ENCODE results near the gene KIAA1210.

The KIAA1210 gene

DNA sequence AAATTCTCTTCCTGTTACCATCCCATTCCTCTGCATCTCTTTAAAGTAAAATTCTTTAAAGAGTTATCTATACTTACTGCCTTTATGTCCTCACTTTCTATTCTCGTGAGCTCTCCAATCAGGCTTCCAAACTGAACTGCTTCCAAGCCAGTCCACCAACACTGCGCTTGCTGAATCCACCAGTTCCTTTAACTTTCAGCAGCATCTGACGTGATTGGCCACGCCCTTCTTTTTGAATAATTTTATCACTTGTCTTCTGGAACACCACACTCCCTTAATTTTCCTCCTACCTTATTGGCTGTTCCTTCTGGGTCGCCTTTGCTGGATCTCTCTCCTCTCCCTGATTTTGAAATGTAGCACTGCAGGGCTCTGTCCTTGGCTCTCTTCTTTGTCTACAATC is at the start of gene KIAA1210:
TSS of gene KIAA1210 (minus strand) at position 163 of the 400 bp plus-strand sequence. CDS start 4,170 bp downstream, outside the sequence.
- no peak for DNase-seq

DNA sequence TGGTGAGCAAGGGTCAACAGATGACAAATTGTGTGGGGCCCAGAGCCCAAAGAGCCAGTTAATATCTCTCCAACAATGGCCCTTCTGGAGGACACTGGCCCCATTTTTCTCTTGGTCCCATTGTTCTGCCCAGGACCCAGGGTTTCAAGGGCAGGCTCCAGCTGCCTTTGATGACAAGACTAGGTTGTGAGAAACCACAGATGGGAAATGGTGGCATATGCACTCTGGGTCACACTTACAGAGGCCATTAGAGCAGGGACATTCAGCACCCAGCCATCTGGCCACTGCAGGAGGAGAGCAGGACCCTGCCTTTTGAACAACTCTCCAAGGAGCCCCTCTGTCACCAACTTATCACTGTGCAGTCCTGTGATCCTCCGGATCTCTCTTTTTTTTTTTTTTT is 49.7 kb upstream of the KIAA1210 start:
- no peak for DNase-seq

DNA sequence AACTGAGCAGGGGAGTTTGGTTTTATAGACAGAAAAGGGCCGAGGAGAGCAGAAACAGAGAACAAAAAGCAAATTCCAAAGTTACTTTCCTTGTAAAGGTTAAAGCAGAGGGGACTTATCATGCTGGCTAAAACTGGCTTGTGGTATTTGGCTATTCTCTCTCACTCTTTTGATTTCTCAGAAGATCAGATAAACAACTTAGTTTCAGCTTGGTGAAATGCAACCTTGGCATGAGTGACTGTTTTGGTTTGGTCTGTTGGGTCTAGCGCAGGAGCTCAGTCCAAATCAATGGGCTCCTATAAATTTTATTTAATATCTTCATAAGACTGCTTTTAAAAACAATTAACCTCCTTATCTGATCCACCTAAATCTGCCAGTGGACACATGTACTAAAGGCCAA is 47.3 kb upstream of the KIAA1210 start:
- DNase-seq = no peak

DNA sequence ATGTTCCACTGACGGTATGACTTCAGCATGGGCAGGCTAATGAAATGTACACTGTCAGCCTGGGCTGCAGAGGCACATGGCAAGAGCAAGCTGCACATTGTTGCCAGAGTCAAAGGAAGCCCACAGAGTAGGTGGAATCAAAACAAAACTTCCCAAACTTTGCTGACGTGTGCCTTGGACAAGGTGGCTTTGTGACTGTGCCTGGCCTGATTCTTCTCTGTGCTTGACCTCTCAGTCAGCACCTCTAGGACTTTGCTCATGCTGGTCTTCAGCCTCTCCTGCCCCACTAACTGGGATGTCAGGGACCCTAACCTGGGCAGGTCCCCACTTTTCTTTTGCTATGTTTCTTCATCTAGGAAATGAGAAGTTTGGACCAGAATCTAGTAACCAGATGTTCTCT is 40.5 kb upstream of the KIAA1210 start:
- no peak for DNase-seq

DNA sequence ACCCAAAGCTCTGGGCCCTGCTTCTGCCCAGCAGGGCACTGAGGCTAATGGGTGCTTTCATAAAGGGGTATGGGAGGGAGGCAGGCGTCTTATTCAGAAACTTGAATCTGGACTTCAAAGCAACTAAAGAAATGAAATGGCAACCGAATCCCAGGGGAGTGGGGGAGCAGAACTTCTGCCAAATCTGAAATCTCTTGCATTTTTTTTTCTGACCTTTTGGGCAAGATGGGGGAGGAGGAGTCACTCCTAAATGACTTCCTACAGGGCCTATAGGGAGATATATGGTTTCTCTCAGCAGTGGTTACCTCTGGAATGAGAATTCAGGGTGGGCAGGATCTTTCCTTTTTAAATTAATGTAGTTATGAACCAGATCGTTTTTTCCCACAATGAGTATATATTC is 30.6 kb upstream of the KIAA1210 start:
- no peak for DNase-seq

DNA sequence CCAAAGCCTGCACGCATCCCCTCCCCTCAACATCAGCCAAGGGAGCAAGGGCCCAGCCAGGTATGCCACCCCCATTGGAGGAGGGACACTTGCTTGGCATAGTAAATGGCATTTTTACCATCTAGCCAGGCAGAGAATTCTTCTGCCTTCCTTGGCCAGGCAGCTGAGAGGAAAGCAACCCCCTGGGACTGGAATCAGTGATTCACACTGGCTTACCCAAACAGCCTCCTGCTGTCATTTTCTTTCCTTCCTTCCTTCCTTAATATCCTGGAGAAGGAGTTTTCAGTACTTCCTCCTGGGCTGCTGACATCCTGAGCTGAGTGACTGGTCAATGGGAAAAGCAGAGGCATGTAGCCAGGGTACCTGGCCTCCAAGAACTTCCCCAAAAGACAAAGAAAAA is 28.6 kb upstream of the KIAA1210 start:
- no peak for DNase-seq

DNA sequence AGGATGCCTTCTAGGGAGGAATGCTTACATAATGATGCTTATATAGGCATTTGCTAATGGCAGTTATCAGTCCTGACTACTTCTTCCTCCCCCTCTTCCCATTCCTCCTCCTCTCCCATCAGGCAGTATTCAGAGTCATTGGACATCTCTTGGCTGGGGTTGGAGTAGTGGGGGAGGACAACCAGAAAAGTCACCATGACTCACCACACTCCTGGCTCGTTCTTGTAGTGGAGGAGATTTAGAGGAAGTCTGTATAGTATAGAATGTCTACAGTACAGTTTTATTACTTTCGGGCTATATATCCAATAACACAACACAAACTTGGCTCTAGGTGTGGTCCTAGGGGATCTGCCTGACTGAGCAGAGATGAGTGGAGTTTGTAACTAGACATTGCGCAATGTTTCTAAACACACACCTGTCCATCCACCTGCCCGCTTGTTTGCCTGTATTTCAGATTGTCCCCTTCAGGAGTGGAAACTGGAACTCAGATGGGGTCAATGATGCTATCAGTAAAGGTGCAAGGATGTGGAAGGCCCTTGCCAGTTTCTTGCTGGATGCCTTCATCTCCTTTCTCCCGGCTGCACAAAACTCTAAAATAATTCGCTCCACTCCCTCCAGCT is 27.9 kb upstream of the KIAA1210 start:
- DNase-seq = peak; percentile 31

DNA sequence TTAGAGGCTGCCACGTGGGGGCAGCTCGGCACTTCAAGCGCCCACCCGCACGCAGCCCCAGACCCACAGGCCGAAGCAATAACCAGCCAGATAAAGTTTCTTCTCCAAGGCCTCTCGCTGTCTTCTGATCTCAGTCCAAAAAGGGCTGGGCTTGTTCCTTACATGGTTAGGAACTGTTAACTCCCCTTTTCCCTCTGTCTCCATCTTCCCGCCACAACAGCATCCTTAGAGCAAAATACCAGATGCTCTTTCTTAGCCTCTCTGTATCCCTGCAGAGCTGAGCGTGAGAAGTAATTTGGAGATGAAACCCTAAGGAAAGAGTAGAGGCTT is 23.4 kb upstream of the KIAA1210 start:
- no peak for DNase-seq

DNA sequence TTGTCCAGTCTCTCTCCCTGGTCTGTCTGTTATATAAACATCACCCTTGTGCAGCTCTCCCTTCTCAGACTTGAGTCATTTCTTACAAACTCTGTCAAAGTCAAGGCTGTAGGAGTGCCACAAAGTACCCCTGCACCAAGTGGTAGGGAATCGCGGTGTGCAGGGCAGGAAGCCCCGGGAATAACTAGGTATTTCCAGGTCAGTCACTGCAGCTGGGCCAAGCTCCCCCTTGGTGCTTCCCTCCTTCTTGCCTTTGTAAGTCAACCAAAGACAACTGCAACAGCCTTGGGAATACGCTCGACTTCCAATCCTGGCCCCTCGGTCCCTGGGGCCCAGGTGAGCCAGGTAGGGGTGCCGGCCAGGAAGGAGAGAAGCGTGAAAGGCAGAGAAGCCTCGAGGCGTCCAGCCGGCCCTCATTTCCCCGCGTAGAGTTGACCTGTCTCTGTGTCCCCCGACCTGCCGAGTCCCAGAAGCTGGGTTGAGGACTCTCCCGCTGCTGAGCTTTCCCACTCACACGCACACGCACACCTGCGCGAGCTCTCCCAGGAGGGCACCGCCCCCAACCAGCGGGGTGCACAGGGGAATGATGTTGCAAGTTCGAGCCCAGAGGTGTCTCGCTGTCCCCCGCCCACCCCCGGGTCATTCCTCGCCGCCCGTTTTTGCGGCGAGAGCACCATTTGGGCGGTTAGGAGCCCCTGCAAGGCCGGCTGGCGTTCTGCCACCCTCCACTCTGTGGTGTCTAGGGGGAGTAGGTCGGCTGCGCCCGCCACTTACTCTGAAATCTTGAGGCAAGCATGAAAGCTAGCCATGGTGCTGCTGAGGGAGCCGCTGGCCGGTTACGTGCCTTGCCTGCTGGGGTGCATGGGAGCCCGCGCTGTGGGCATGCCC is 22.8 kb upstream of the KIAA1210 start:
- DNase-seq = no peak

DNA sequence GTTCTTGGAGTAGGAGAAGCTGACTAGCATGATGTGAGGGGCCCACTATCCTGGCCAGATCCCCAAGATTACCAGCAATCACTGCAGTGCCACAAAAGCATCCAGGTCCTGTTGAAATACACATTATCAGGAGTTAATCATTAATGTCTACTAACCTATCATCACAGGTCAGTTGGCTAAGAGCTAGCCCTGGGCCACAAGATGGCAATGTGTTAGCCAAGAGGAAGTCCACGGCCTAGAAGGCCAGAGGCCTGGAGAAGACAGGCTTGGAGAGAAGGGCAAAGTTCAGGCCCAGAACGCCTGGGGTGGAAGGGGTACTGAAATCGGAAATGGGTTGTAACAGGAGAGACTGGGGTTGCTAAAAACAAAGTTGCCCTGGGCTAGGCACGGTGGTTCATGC is 19.9 kb upstream of the KIAA1210 start:
- DNase-seq = no peak

DNA sequence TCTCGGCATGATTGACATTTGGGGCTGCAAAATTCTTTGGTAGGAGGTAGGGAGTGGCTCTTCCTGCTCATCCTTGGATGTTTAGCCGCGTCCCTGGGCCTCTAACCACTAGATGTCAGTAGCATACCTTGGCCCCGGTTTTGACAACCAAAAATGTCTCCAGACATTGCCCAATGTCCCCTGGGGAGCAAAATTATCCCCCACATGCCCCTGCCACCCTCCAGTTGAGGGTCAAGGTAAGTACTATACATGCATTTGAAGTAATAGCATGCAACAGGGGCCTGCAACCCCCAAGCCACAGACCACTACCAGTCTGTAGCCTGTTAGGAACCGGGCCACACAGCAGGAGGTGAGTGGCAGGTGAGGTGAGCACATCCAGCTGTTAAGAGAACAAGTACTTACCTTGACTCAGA is 17.6 kb upstream of the KIAA1210 start:
- DNase-seq = no peak

DNA sequence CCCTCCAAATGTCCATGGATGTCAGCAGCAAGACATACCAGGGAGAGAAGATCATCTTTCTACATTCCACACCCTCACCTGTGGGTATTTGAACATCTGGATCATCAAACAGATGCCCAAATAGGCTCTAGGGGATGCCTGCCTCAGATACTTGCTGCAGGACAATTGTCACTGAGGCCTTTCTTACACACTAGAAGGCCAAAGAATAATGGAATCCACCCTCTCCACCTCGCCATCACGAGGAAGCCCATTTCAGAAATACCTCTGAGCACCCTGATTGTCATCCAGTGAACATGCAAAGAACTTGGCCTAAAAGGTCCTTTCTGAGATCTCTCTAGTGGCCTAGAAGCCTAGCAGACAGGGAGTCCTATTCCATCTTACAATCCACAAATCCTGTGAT is 6.9 kb upstream of the KIAA1210 start:
- no peak for DNase-seq

DNA sequence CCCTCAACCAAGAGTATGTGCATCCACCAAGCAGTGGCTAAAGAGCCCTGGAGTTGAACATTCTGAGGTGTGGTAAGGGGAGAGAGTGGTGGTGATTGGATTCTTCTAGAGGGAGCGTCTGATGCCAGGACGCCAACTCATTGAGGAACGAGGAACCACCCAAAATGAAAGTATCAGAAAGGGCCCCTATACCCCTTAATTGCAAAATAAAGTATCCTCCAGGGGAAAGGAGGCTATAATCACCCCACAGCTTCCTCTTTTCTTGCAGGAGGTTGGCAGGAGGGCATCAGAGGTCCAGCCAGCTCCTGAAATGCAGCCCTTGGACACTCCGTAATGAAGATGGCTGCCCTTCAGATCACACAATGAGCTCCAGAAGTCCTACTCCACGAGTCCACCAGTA is 5.3 kb upstream of the KIAA1210 start:
- DNase-seq = no peak

DNA sequence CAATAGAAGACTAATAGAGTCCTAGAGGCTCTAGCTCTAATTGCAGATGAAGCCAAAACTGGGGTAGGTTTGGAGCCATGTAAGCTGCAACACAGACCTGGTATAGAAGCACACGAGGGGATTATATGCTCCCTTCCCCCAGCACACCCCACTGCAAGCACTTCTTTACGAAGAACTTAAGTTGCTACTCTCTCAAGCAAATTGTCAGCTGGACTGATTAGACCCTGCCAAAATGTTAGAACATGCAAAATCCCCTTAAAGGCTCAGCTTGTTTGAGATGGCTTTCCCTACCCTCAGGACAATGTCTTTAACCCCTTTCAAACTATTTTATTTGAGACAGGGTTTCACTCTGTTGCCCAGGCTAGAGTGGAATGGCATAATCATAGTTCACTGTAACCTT is 4.7 kb upstream of the KIAA1210 start:
- DNase-seq = no peak

DNA sequence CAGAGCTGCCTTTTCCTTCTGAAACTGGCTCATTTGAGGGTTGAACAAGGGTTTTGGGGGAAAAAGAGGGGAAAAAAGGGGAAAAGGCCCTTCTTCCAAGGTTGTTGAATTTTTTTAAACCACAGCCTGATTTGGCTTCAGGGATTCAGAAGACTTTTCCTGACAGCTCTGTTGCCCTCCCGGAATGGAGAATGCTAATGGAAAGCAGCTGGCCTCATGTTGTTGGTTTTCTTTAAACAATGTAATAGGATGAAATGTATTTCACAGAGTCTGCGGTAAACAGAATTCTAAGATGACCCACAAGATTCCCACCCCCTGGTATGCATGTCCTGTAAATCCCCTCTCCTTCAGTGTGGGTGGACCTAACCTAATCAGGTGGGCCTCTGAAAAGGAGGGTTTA is 3.3 kb upstream of the KIAA1210 start:
- DNase-seq = no peak

DNA sequence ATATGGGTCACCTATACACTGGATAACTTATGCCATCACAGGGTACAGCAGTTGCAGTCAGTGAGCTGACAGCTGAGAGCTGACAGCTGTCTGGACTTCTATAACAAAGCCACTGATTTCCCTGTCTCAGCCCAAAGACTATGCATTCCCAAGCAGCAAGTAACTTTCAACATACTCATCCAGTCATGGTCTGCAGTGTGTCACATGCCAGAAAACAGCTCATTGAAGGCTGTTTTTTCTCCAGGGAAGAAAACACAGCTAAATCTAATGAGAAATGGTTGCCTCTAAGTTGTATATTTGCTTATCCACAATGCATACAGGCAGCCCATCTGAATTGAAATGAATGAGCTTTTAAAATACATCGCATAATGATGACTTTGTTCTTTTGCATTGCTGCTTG is 6.3 kb downstream of the KIAA1210 start:
- DNase-seq = no peak

DNA sequence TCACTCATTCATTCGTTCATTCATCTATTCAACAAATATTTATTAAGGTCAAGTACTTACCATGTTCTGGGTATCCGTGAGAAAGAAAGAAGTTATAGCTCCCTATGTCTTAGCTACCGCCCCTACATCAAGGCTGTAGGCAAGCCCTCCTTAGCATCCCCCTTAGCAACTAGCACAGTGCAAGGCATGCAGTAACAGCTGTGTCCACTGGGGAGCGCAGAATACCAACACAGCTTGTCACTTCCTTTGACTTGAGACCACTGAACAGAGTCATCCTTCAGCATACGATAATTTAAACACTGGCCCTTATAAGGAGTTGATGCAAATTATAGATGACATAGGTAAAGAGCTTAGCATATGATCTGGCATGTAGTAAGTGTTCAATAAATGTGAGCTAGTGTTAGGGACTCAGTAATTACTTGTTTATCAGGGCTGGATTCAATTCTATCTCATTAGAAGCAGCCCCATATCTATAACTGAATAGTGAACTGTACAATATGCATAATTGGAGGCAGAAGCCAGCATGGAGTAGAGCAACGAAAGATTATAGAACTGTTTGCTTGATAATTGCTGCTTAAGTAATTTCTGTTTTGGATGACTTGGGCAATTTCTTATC is 8.7 kb downstream of the KIAA1210 start:
- no peak for DNase-seq

DNA sequence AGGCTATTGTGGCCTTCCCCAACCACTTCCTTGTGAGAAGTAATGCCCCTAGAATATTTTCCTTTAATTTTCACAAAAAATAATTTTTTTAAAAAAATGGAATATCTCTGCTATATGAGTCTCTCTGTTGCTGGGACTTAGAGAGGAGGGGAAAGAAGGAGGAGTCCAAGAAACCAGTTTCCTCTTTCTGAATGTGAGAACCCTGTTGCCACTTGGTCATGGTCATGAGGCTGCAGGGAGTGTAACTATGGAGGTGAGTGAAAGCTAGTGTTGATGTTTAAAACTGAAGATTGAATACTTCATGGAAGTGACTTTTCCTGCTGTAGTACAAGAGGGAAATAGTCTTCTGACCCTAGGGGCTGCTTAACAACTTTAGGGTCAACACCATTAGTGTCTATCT is 20.4 kb downstream of the KIAA1210 start:
- DNase-seq = no peak

DNA sequence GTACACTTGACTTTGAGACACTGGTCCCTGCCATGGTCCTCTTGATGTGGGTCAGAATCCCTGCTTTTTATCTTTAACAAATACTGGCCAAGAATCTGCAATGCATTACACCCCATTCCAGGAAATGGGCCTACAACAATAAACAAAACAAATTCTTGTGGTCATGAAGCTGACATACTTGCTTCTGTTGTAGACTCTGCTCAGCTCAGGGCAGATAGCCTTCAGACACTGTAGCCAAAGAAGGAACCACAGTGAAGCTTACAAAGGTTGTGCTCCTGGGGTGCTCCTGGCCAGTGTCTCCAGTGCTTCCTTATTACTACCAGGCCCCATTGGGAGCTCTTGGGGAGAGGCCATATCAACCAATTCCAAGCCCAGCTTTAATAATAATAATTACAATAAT is 21.8 kb downstream of the KIAA1210 start:
- DNase-seq = no peak

DNA sequence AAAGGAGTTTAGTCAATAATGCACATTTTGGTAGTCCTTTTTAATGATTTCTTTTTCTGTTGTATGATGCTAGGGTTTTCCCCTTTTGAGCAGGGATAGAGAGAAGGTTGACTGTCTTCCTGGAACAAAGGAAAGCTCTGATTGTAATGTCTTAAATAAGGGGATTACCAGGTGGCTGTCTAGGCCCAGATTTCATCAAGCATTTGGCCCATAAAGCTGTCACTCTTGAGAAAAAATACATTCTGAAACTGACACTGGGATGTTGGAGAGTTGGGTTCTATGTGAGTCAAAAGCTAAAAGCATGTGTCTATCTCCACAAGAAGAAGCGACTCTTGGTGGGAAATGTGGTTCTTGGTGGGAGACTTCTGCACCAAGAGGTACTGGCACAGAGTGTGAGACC is 26.4 kb downstream of the KIAA1210 start:
- no peak for DNase-seq

DNA sequence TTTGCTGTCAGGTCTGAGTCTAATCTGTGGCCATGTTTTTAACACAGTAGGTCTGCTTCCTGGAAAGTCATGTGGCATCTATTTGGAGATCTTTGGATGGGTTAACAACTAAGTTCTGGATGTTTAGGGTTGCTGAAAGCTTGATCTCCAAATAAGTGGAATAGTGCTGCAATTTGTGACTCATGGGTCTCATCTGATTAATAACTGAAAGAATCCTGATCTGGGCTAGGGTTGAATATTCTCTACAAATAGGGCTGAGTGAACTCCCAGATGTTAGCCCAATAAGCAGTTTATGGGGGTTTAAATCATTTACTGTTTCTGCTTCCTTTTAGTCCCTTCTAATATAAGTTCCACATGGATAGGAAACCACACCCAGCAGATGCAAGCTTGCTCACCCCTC is 31.7 kb downstream of the KIAA1210 start:
- DNase-seq = no peak

DNA sequence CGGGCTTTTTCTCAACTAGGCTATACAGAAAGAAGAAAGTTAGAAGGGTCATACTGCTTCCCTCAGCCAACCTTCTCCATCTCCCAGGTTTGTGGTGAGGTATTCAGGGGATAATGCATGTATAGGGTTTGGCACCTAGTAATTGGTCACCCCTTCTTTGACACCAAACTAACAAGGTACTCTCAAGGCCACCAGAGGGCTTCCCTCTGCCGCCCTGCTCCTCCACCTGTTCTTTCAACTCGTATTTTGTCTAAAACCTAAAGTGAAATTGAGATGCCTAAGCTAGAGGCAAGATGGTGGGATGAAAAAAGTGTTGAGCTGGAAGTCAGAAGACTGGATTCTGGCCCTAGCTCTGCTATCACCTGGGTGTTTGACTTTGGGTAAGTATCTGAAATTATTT is 32.8 kb downstream of the KIAA1210 start:
- DNase-seq = no peak

DNA sequence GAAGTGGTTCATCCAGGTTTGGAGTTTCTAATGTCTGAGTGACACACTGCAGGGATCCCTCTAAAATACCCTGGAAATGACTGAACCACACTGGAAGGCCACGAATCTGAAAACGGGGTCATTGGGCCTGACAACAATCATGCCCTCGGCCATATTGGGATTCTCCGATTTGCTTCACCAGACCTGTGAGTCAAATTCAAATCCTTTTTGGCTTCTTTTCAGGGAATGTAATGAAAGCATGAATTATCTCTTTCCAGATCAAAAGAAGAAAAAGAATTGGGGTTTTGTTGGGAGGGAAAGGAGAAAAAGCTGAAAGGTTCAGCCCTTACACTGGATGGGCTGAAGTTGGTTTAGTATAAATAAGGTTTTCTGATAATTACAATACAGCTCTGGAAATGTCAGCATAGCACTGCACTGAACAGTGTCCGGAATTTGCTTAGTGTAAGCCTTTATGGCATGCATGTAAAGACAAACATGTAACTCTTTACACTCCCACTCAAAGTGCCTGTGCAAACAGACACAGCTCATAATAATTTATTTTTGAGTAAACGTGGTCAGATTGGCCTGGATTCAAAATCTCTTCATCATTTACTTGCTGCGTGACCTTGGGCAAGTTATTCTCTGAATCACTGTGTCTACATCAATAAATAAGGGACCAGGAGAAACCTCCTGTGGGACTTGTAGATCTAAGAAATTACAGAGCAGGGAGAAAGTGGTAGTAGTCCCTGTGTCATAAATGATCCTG is 33.4 kb downstream of the KIAA1210 start:
- no peak for DNase-seq

DNA sequence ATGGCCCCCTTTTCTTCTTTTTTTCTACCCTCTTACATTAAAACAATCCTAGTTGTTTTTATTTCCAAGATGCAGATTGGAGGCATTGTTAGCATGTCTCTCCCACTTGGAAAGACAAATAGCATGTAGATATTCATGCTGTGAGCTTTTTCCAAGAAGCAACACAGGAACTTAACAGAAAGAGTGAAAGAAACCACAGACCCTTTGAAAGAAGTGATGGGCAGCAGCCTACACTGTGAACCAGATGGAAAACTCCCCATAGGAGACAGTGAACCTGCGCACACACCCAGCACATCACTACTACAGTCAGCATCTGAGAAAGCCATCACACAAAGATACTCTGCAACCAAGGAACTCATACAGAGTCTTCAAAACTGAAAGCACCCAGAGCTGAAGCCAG is 37.0 kb downstream of the KIAA1210 start:
- DNase-seq = no peak
